SH-SY5Y (cell line): Measurements from ENCODE around the gene NBEAL2.
A peak's percentile ranks its signal among the peaks of the same experiment; 100 is the strongest.

ENCODE experiments used
- GATA2 ChIP-seq: IDR thresholded peaks from 2 replicates; pipeline ENCODE4 v1.6.1; 2011; ENCODE audit warnings: mild to moderate bottlenecking, low read depth, low read length
- GATA3 ChIP-seq: IDR thresholded peaks from 2 replicates; pipeline ENCODE4 v1.6.1; 2011; ENCODE audit warnings: low read depth, mild to moderate bottlenecking, low read length, moderate library complexity

DNA sequence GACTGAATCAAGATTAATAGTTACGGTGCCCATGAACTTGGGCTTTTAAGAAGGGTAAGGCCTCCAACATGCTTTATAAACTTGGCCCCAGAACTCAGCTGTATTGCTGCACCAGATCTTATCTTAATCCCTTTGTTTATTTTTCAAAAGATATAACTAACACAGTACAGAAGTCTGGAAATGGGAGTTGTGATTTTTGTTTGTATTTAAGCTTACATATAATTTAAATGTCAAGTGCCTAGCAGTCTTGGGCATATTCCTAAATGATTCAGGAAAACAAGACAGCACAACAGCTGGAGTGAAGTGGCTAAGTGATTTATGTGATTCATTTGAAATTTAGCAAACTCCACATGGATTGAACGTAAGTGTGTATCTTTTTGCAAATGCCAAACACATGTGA, 56.2 kb downstream of the NBEAL2 start:
- no peak for TF ChIP-seq GATA3
- peak; percentile 27; the same call in 1 of the 2 replicates for TF ChIP-seq GATA2
